Stimulated activated CD4-positive, alpha-beta T cell treated with anti-CD3 and anti-CD28 coated beads, TNF-alpha, amount 100 ng/mL, for 24 hours (primary cell): ENCODE measurements around the gene MZT2B.
"Not testable (repeated sequence)": the region's sequence is repeated elsewhere in the genome, so short reads cannot be mapped to it uniquely, and the experiment has no call there.

Experiments
- DNase-seq, 3 experiments: peaks; one replicate each; pipeline ENCODE4 v3.0.0-alpha.2; 2020; ENCODE audit warnings: low read depth in 3 of 3

Gene MZT2B

DNA sequence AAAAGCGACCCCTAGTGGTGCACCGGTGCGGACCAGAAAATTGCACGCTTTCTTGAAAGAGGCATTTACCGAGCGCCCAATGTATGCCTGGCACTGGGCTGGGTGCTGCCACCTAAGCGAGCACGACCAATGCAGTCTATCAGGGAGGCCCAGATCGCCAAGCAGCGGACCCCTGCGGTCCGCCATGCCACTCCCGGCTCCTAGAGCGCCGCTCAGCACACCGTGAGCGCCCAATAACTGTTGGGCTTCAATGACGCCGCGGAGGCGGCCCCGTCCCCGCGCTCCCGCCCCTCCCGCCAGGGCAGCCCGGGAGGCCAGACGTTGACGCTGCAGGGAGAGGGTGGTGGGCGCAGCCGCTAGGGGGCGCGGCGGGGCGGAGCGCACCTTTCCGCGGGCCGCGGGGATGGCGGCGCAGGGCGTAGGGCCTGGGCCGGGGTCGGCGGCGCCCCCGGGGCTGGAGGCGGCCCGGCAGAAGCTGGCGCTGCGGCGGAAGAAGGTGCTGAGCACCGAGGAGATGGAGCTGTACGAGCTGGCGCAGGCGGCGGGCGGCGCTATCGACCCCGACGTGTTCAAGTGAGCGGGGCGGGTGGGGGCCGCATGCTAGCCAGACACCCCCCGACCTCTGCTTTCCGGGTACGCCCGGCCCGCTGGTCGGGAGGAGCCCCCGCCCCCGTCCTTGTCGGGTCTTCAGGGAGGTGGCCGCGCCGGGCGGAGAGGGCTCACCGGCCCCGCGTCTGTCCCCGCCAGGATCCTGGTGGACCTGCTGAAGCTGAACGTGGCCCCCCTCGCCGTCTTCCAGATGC is at the start of gene MZT2B:
MZT2B (plus strand) TSS at position 383 of the 803 bp plus-strand sequence; CDS start at position 404, 21 bp downstream.
- DNase-seq: peak; percentile 80 to 88 (median 86)

GRCh38 chr2:130135692-130136541 is 46.1 kb upstream of the MZT2B start:
- DNase-seq: no peak

- not testable (repeated sequence) for DNase-seq
Measured at GRCh38 chr2:130136546-130136945, 45.5 kb upstream of the MZT2B start.

DNA sequence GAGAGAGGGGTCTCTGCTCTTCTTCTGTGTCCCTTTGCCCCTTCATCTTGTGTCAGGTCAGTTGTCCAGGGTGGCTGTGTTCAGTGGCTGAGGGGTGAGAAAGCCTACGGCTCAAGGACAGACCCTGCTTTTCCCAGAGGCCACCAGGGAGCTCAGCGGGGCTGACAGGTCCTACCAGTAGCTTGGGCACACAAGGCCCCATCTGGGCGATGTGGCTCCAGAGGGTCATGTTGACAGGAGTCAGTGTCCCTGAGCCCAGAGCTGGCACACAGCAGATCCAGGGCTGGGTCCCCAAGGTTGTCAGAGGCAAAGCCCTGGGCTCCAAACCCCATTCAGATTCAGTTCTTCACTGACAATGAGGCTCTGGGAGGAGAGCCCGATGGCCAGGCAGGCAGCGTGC is 44.9 kb upstream of the MZT2B start:
- not testable (repeated sequence) for DNase-seq

DNA sequence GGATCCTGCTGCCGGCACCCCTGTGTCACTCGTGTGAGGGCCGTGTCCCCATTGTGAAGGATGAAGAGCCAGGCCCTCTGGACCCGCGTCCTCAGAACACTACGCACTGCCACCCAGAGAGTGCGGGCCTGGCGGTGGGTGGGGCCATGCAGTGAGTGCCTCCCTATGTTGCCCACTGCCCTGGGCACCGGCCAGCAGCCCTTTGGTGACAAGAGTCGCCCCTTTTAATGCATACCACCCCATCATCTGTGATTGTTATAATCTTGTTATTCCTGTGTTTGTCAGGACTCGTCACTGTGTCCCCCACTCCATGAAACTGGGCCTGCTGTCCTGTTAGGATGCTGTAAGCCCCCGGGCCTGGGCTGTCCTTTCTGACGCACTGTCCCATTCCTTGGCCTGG is 43.7 kb upstream of the MZT2B start:
- DNase-seq: not testable (repeated sequence)

- DNase-seq: not testable (repeated sequence)
Measured at GRCh38 chr2:130138841-130139251, 43.2 kb upstream of the MZT2B start.

DNA sequence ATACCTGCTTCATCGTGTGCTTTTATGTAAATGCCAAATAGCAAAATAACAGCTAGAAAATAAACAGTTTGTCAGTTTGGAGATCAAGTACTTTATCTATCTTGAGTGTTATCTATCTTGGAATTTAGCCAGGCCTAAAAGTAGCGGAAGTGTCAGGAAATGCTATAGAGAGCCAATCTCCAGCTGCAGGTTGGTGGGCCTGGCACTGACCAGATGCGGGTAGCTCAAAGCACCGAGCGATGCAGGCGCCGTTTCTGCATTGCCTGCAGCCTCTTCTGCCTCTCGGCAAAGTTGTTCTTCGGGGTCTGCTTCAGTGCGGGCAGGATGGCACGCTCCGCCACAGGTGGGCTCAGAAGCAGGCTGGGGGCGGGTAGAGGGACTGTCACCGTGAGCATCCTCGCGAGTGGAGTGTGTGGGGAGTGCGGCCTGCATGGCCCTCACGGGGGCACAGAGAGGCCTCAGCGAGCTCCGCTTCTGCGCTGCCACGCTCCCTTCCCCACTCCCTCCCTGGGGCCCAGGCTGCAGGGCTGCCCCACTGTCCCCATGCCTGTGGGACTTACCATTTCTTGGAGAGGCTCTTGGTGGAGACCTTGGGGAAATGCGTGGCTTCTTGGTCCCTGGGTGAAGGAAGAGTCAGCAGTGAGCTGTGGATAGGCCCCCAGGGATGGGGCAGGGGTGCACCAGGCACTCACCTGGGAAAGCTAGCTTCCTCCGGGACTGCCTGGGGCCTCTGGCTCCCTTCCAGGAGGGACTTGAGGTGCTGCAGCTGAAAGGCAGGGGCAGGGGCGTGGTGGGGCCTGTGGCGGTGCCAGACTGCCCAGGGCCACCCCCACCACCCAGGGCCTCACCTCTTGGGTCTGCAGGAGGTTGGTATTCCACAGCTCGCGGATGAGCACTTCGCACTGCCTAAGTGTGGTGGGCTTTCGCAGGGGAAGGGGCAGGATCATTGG is 42.5 kb upstream of the MZT2B start:
- DNase-seq: not testable (repeated sequence)

DNA sequence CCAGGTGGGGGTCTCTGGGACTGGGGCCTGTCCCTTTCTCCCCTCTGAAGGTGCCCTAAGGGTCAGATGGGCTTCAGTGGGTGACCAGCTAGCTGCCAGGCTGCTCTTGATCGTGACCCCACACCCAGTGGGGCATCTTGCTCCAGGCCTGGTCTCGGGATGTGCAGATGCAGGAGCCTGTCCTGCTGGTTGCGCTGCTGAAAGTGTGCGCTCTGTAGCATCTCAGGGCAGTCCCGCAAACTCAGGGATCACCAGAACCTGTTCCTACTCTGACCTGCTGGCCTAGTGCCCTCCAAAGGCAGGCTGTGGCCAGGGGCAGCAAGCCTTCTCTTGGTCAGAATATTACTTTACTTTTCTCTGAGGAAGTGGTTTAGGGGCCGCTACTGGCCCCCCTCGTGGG is 41.5 kb upstream of the MZT2B start:
- not testable (repeated sequence) for DNase-seq

DNA sequence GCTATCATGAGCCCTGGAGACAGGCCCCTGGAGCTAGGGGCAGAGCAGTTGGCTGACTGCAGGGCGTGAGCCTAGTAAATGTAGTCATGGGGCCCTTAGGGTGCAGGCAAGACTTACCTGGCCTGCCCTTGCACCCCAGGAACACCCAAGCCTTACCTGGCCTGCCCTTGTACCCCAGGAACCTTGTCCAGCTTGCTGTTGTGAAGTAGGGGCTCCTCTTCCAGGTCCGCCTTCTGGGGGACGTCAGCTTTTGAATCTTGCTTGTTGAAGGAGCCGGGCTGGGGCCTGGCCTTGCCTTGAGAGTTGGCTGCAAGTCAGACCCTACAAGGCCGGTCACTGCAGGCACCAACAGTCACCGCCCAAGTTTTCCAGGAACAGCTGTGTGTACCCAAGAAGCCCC is 41.1 kb upstream of the MZT2B start:
- not testable (repeated sequence) for DNase-seq

DNA sequence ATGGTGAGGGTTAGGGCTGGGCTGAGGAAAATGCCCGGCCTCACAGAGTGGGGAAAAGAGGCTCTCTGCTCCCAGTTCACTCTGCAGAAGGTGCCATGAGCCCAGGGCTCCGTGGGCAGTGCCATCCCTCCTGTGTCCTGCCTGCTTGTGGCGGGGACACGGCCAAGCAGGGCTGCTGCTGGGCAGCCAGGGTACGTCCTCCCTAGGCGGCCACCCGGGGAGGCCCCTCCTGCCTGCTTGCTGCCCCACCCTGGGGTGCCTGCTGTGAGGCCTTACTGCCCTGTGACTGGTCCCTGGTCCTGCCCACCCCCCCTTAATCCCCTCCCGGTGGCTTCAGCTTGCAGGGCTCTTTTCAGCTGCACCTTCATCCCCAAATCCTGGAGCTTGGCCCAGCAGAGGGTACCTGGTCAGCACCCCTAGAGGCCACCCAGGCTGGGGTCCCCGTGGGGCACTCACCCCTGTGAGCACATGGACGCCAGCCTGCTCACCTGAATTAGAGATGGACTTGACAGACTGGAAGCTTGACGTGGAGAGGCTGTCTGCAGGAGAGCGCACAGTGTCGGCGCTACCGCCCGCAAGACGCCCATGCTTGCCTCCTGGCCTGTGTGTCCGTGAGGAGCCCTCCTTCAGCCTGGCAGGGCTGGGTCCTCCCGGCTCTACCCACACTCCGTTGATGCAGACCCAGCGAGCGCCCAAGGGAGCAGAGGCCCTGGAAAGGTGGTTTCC is 40.3 kb upstream of the MZT2B start:
- DNase-seq: not testable (repeated sequence)

- DNase-seq: not testable (repeated sequence)
Measured at GRCh38 chr2:130142396-130143265, 39.4 kb upstream of the MZT2B start.

DNA sequence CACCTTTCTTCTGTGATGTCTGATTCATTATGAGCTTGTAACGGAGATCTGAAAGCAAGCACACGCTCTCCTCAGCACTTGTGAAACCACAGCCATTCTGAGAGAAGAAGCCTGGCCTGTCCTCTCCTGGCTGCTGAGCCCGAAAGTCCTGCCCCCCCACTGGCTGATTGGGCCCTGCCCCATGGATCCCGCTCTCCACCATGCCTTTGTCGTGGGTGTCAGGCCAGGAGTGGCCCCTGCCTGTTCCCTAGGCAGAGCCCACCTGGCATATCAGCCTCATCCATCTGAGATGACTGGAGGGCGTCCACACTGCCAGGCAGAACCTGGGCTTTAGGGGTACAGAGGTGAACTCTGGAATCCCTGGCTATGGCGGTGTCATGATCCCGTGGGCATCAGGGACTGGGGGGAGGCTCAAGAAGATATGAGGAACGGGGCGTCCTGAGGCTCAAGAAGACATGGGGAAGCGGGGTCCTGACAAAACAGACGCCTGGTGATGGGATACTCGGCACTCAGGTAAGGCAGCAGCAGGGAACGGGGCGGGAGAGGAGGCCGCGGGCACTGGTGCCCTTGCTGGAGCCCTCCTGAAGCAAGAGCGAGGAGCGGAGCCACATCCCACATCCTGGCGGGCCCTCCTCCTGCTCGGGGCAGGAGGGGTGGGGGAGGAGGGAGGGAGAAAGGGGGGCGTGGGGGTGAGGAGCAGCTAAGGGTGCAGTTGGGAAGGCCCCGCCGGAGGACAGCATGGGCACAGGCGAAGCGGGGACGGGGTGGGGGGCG is 38.6 kb upstream of the MZT2B start:
- not testable (repeated sequence) for DNase-seq

- DNase-seq: peak in 2 of 3 experiments; percentile 20 to 65
Measured at GRCh38 chr2:130145006-130145414, 37.1 kb upstream of the MZT2B start, which contains the start of gene CCDC74B. Gene CCDC74B (minus strand): TSS chr2:130145112. CDS start chr2:130144996, 116 bp downstream.

GRCh38 chr2:130148515-130148914 is 33.5 kb upstream of the MZT2B start:
- not testable (repeated sequence) for DNase-seq

DNA sequence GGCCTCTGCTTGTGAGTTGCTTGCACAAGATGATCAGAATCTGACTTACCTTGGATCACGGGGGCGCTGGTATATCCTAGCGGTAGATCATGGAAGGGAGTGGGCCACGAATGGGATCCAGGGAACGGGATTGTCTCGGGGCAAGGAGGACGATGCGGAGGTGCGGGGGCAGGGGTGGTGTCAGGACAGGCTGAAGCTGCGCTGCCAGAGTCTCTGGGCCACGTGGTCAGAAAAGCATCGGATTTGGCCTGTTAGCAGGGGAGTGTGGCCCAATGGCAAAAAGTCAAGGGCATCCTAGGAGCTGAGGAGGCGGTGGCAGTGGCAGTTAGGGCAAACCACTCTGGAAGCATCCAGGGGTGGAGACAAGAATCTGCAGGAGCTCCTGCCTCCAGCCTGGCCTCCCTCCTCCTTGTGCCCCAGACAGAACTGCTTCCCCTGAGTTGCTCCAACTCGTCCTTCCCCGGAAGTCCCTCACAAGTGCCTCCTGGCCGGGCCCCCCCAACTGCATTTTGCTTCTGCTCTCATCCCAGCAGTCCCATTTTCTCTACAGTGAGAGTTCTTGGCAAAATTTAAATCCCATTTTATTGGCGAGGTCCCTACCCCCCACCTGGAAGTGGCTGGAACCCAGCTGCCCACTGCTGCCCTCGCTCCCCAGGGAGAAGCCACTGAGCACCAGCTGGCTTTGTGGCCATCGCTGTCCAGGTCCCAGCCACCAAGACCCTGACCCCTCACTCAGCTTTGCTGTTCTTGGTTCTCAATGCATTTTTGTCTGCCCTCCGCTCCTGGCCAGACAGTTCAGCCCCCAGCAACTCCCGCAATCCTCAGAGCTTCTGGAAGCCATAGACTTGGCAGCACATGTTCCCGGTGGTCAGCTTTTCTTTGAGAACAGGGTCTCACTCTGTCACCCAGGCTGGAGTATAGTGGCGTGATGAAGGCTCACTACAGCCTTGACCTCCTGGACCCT is 31.6 kb upstream of the MZT2B start:
- no peak for DNase-seq

GRCh38 chr2:130151145-130151512 is 30.9 kb upstream of the MZT2B start:
- not testable (repeated sequence) for DNase-seq

DNA sequence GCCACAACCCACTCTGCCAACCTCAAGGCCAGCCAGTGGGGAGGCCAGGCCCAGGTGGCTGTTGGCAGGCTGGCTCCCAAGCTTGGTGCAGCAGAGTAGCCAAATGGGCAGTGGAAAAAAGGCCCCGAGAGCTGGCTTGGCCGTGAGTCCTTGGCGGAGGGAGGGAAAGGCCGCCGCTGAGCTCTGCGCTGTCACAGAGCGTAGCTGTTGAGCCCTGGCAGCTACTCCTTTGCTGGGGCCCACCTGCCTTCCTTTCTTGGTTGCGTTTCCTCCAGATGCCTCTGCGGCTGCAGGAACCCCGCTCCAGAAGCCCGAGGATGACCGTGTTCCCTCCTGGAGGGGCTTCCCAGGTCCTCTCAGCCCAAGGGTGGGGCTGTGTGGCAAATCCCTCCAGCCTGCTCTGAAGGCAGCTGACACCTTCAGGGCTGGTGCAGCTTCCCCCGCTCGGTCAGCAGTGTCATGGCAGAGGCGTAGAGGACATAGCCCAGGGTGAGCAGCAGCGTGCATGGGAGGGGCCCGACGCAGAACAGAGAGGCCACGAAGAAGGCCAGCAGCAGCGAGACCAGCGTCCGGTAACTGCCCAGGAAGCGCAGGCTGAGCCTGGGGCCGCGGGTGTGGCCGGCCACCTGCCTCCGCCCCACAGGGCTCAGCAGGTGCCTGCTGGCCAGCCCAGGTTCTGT is 29.8 kb upstream of the MZT2B start:
- DNase-seq: not testable (repeated sequence)
